CD4-positive, alpha-beta T cell (primary cell): Measurements from ENCODE around the gene PAQR4. TPM values are rescaled to one million over a fixed set of nuclear protein-coding genes. Genes with fewer than 3 reads are reported as not detected.

Source experiments
- ATAC-seq: fragments of 200-7000 bp; cut with Tn5 transposase; one replicate; pipeline ENCODE4 v1.10.0; 2022; ENCODE audit warnings: mild to moderate bottlenecking; ENCODE audit not compliant: poor library complexity
- CTCF ChIA-PET: fragments of 350-600 bp; sonication (Branson Sonifier 250); formaldehyde crosslinking; loops from one replicate; lab custom pipeline; 2021; ENCODE audit warnings: antibody characterized with exemption, inconsistent platforms; lab: Charles Lee
- POLR2A ChIA-PET: fragments of 350-600 bp; sonication (Branson Sonifier 250); formaldehyde crosslinking; loops from one replicate; lab custom pipeline; 2021; ENCODE audit warnings: antibody characterized with exemption, inconsistent platforms; lab: Charles Lee
- DNase-seq, 14 experiments: peaks; one replicate each; pipeline ENCODE4 v3.0.0-alpha.2; 2013 to 2020; ENCODE audit warnings: mixed read lengths in 2 of 14
- H3K27ac ChIP-seq, 2 donors: one replicate each; pipeline versions ENCODE4 v1.5.1 to v1.7.0; 2013; ENCODE audit warnings: low read length in 2 of 2, low read depth in 1 of 2, mild to moderate bottlenecking in 1 of 2
- H3K27me3 ChIP-seq, 2 experiments: 1 replicate in 1 of 2; 2 replicates in 1 of 2; pipeline versions ENCODE4 v1.6.1 to v1.7.0; 2013; ENCODE audit warnings: low read length in 2 of 2, control low read depth in 1 of 2, mild to moderate bottlenecking in 1 of 2, moderate library complexity in 1 of 2; ENCODE audit not compliant: insufficient read depth in 2 of 2, control insufficient read depth in 1 of 2
- H3K36me3 ChIP-seq: one replicate; pipeline ENCODE4 v1.6.1; 2013; ENCODE audit warnings: low read length, control low read depth; ENCODE audit not compliant: insufficient read depth
- H3K4me1 ChIP-seq: one replicate; pipeline ENCODE4 v1.6.1; 2013; ENCODE audit warnings: low read length, control low read depth; ENCODE audit not compliant: insufficient read depth
- H3K4me3 ChIP-seq: one replicate; pipeline ENCODE4 v1.5.1; 2013; ENCODE audit warnings: mild to moderate bottlenecking, low read length, moderate library complexity
- H3K9me3 ChIP-seq, 2 experiments: 1 replicate in 1 of 2; 2 replicates in 1 of 2; pipeline versions ENCODE4 v1.6.1 to v1.7.0; 2013; ENCODE audit warnings: low read length in 2 of 2, mild to moderate bottlenecking in 2 of 2, control low read depth in 1 of 2, moderate library complexity in 1 of 2; ENCODE audit not compliant: control insufficient read depth in 1 of 2, insufficient read depth in 1 of 2
- H3K27ac Mint-ChIP-seq: one replicate; pipeline ENCODE4 v1.8.0; 2020; ENCODE audit warnings: mixed read lengths
- H3K27me3 Mint-ChIP-seq: one replicate; pipeline ENCODE4 v1.8.0; 2021; ENCODE audit warnings: mixed read lengths
- H3K36me3 Mint-ChIP-seq: one replicate; pipeline ENCODE4 v1.8.0; 2021; ENCODE audit warnings: low read depth, mixed read lengths
- H3K4me1 Mint-ChIP-seq: one replicate; pipeline ENCODE4 v1.8.0; 2021; ENCODE audit warnings: low read depth, mixed read lengths
- H3K4me3 Mint-ChIP-seq: one replicate; pipeline ENCODE4 v1.8.0; 2020; ENCODE audit warnings: mild to moderate bottlenecking, mixed read lengths
- H3K9me3 Mint-ChIP-seq: one replicate; pipeline ENCODE4 v1.8.0; 2020; ENCODE audit warnings: mixed read lengths
- CTCF ChIP-seq: fragments of 200-600 bp; IDR thresholded peaks from one replicate; pipeline ENCODE4 v1.8.0; 2022; ENCODE audit warnings: antibody characterized with exemption, mild to moderate bottlenecking
- intact Hi-C, 2 experiments: fragments of 100-400 bp; cut with DNase I in 1 of 2; cut with micrococcal nuclease in 1 of 2; formaldehyde crosslinking; loops; one replicate each; pipeline versions ENCODE4 v1.15.1 to v1.9.0; 2023 to 2025; cut with DNase I, micrococcal nuclease
- total RNA-seq, 174 experiments: library from RNA in 2 of 174; stranded (reverse) in 2 of 174; gene quantifications; one replicate each; pipeline ENCODE4 v1.2.3 and lab custom pipeline; 2021 to 2026

PAQR4 gene
- total RNA-seq, 2 experiments from 2014 or later: 0.39 to 0.44 TPM

DNA sequence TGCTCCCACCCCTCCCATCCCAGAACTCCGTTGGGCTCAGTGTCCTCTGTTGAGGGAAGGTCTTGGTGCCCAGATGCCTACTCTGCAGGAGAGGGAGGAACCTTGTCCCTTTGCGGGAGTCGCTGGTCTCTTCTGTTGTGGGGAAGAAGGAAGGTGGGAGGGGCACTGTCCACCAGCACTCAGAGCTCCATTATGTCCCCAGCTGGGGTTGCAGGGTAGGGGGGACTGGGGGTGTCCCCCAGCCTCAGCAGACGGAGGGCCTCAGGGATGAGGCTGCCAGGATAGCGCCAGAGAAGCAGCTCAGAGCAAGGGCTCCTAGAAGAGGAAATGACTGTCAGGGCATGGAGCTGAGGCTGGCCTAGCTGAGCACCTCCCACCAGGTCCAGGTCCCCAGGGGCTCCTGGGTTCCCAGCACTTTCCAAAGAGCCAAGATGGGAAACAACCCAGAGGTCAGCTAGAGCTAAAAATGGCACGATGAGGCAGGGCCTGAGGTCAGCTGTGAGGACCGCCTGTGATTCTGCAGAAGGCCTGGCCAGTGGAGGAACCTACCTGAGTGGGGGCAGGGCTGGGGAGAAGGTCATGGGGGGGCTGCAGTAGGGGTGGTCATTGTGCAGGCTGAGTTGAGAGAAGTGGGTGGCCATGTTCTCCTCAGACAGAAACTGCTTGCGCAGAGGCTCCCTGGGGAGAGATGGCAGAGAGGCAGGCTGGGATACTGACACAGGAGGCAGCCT, 53.7 kb downstream of the PAQR4 start:
- H3K9me3 Mint-ChIP-seq: no peaks in the 10 kb centered on the region
- H3K27me3 Mint-ChIP-seq: no peaks in the 10 kb centered on the region
- intact Hi-C loops: loop anchor here in 1 of 2 experiments (10.0 kb wide), 1 partner anchor 432 kb away; no protein-coding TSS in a partner anchor
- Histone ChIP-seq H3K4me1 (peaks cover 76% of the 10 kb centered on the region), H3K27me3 (peaks cover 0 to 1% of the 10 kb centered on the region in 2 experiments), H3K9me3 (no peaks in the 10 kb centered on the region), H3K4me3 (peak overlapping the region; percentile 78), H3K36me3 (peaks cover 20% of the 10 kb centered on the region), H3K27ac (peak overlapping the region; percentile 20 to 80)
- ChIA-PET POLR2A (interaction anchor here (0.6 to 2.3 kb wide), 10 partner anchors 9 to 378 kb away, joined by 3 to 8 read pairs (median 4); partner anchors contain the start of genes ZNF174, ZNF213 and ZSCAN32), CTCF (interaction anchor here (1.4 to 5.4 kb wide), 5 partner anchors 9 to 107 kb away, joined by 4 to 38 read pairs (median 10); no protein-coding TSS in a partner anchor)
- peak in 4 of 14 experiments; percentile 27 to 63 (median 38) for DNase-seq
- TF ChIP-seq CTCF: no peak
- H3K4me3 Mint-ChIP-seq: peak overlapping the region; percentile 66
- H3K27ac Mint-ChIP-seq: peak overlapping the region; percentile 78
- peaks cover 22% of the 10 kb centered on the region for H3K36me3 Mint-ChIP-seq
- H3K4me1 Mint-ChIP-seq: peaks cover 49% of the 10 kb centered on the region
- no peak for ATAC-seq

Other genes starting within 250 kb of the PAQR4 start
- under 1 TPM; 0.28 to 0.44 TPM for gene PRSS27, start 249.1 kb upstream of the PAQR4 start, total RNA-seq
- 1,000 to 10,000 TPM; 1,187 to 1,199 TPM for gene SRRM2, start 216.7 kb upstream of the PAQR4 start, total RNA-seq
- 100 to 1,000 TPM; 102 to 103 TPM for gene ELOB, start 192.1 kb upstream of the PAQR4 start, total RNA-seq
- not detected for gene PRSS33, start 181.8 kb upstream of the PAQR4 start, total RNA-seq
- not detected for gene PRSS41, start 170.9 kb upstream of the PAQR4 start, total RNA-seq
- not detected for gene PRSS21, start 152.1 kb upstream of the PAQR4 start, total RNA-seq
- not detected for gene ZG16B, start 139.0 kb upstream of the PAQR4 start, total RNA-seq
- gene PRSS22, start 111.2 kb upstream of the PAQR4 start, total RNA-seq: 1 to 10 TPM in 1 of 2 experiments, under 1 TPM in 1; 0.93 to 1.1 TPM
- 1 to 10 TPM; 7.8 to 8.1 TPM for gene FLYWCH2, start 86.1 kb upstream of the PAQR4 start, total RNA-seq
- 10 to 100 TPM; 84.8 to 97.0 TPM for gene FLYWCH1, start 57.4 kb upstream of the PAQR4 start, total RNA-seq
- not detected for gene KREMEN2, start 5.1 kb upstream of the PAQR4 start, total RNA-seq
- gene PKMYT1, start 11.1 kb downstream of the PAQR4 start, total RNA-seq: under 1 TPM; 0.47 to 0.60 TPM
- gene CLDN9, start 43.6 kb downstream of the PAQR4 start, total RNA-seq: not detected
- not detected for gene CLDN6, start 48.8 kb downstream of the PAQR4 start, total RNA-seq
- gene TNFRSF12A, start 51.0 kb downstream of the PAQR4 start, total RNA-seq: 1 to 10 TPM; 1.8 to 1.9 TPM
- gene HCFC1R1, start 54.6 kb downstream of the PAQR4 start, total RNA-seq: 10 to 100 TPM in 1 of 2 experiments, 1 to 10 TPM in 1; 8.9 to 11.0 TPM
- gene THOC6, start 54.7 kb downstream of the PAQR4 start, total RNA-seq: 10 to 100 TPM; 12.0 to 12.9 TPM
- gene BICDL2, start 67.6 kb downstream of the PAQR4 start, total RNA-seq: not detected
- under 1 TPM; 0.42 to 0.80 TPM for gene MMP25, start 77.2 kb downstream of the PAQR4 start, total RNA-seq
- 100 to 1,000 TPM; 378 to 383 TPM for gene IL32, start 96.3 kb downstream of the PAQR4 start, total RNA-seq
- under 1 TPM; 0.36 to 0.56 TPM for gene ZSCAN10, start 129.9 kb downstream of the PAQR4 start, total RNA-seq
- gene ZNF205, start 143.2 kb downstream of the PAQR4 start, total RNA-seq: not detected
- 1 to 10 TPM; 1.6 to 2.2 TPM for gene ZNF213, start 165.7 kb downstream of the PAQR4 start, total RNA-seq
- gene OR1F1, start 218.9 kb downstream of the PAQR4 start, total RNA-seq: not detected